Endodermal cell (in vitro differentiated cells): ENCODE data around the gene TNIK. TPM values are rescaled to one million over a fixed set of nuclear protein-coding genes. Genes with fewer than 3 reads are reported as not detected.

Experiments
- DNase-seq: peaks from one replicate; pipeline ENCODE4 v3.0.0-alpha.2; 2017
- H3K27ac ChIP-seq: 2 replicates; pipeline ENCODE4 v1.5.1; 2013; ENCODE audit warnings: mild to moderate bottlenecking, low read depth, low read length, moderate library complexity
- H3K27me3 ChIP-seq: 2 replicates; pipeline ENCODE4 v1.6.1; 2013; ENCODE audit warnings: mild to moderate bottlenecking, low read length, moderate library complexity; ENCODE audit not compliant: insufficient read depth, control insufficient read depth, poor library complexity, severe bottlenecking
- H3K36me3 ChIP-seq: 2 replicates; pipeline ENCODE4 v1.7.0; 2013; ENCODE audit warnings: mild to moderate bottlenecking, low read length, moderate library complexity; ENCODE audit not compliant: control insufficient read depth, insufficient read depth
- H3K4me1 ChIP-seq: one replicate; pipeline ENCODE4 v1.7.0; 2013; ENCODE audit warnings: low read length; ENCODE audit not compliant: control insufficient read depth, insufficient read depth
- H3K4me3 ChIP-seq: 2 replicates; pipeline ENCODE4 v1.5.1; 2013; ENCODE audit warnings: mild to moderate bottlenecking, low read length, moderate library complexity
- H3K9ac ChIP-seq: 2 replicates; pipeline ENCODE4 v1.6.1; 2013; ENCODE audit warnings: mild to moderate bottlenecking, low read length, moderate library complexity; ENCODE audit not compliant: poor library complexity, severe bottlenecking; ENCODE audit errors: extremely low read depth
- H3K9me3 ChIP-seq: 2 replicates; pipeline ENCODE4 v1.6.1; 2013; ENCODE audit warnings: mild to moderate bottlenecking, low read length, moderate library complexity; ENCODE audit not compliant: control insufficient read depth
- H3K27ac Mint-ChIP-seq: 2 replicates; pipeline ENCODE4 v1.8.0; 2020; ENCODE audit warnings: mixed read lengths
- H3K27me3 Mint-ChIP-seq: 2 replicates; pipeline ENCODE4 v1.8.0; 2021; ENCODE audit warnings: mild to moderate bottlenecking, mixed read lengths; ENCODE audit not compliant: insufficient read depth
- H3K36me3 Mint-ChIP-seq: 2 replicates; pipeline ENCODE4 v1.8.0; 2020; ENCODE audit warnings: low read depth, mixed read lengths
- H3K4me1 Mint-ChIP-seq: 2 replicates; pipeline ENCODE4 v1.8.0; 2020; ENCODE audit warnings: mixed read lengths
- H3K4me3 Mint-ChIP-seq: 2 replicates; pipeline ENCODE4 v1.8.0; 2020; ENCODE audit warnings: mild to moderate bottlenecking, moderate library complexity, mixed read lengths
- H3K9me3 Mint-ChIP-seq: 2 replicates; pipeline ENCODE4 v1.8.0; 2020; ENCODE audit warnings: mild to moderate bottlenecking, mixed read lengths
- WGBS, 2 experiments: methylation state at CpG; one replicate each; pipeline versions ENCODE4 v1.1.5 to v1.1.7; 2013; ENCODE audit warnings: missing lambda C conversion rate in 2 of 2, mixed read lengths in 1 of 2; ENCODE audit not compliant: insufficient coverage in 1 of 2, insufficient read length in 1 of 2; 5-methylcytosine and 5-hydroxymethylcytosine counted together
- total RNA-seq, 2 donors: library from RNA; stranded (reverse); fragmentation: NEBNext Ultra II Directional in 1 of 2; extraction: Animal tissue kit (Norgen Biotek cat#: 25700) in 1 of 2; gene quantifications; 2 replicates in 1 of 2; 3 replicates in 1 of 2; pipeline ENCODE4 v1.2.1, GENCODE V29; 2021
- TF ChIP-seq, protein P1 (sequence below): fragments of 200-600 bp; sonication (generic); conservative IDR thresholded peaks from 2 replicates; pipeline ENCODE4 v1.5.0; 2021; ENCODE audit warnings: antibody characterized with exemption, mild to moderate bottlenecking

Gene TNIK
- total RNA-seq, 2 donors from 2014 or later: 12.2 to 14.9 TPM

DNA sequence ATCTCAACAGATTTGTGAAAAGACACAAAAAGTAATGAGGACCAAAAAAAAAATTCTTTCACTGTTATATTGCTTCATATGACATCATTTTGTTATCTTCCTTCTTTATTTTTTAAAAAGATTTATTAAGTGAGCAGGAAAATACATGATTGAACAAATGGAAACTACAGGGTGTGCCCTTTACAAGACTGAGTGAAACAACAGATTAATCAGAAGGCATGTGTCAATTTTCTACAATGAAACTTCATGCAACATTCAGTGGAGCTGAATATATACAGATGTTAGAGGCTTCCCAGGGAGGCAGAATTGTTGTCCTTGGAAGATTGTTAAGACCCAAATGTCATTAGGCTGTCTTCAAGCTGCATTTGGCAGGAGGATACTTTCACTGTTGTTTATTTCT is 405.3 kb downstream of the TNIK start:
- no peak overlapping the region for H3K4me3 ChIP-seq
- TF ChIP-seq, protein P1, sequence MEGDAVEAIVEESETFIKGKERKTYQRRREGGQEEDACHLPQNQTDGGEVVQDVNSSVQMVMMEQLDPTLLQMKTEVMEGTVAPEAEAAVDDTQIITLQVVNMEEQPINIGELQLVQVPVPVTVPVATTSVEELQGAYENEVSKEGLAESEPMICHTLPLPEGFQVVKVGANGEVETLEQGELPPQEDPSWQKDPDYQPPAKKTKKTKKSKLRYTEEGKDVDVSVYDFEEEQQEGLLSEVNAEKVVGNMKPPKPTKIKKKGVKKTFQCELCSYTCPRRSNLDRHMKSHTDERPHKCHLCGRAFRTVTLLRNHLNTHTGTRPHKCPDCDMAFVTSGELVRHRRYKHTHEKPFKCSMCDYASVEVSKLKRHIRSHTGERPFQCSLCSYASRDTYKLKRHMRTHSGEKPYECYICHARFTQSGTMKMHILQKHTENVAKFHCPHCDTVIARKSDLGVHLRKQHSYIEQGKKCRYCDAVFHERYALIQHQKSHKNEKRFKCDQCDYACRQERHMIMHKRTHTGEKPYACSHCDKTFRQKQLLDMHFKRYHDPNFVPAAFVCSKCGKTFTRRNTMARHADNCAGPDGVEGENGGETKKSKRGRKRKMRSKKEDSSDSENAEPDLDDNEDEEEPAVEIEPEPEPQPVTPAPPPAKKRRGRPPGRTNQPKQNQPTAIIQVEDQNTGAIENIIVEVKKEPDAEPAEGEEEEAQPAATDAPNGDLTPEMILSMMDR: no peak
- Mint-ChIP-seq H3K36me3 (no peaks in the 10 kb centered on the region), H3K4me3 (no peak overlapping the region), H3K4me1 (peaks cover 2% of the 10 kb centered on the region), H3K27me3 (peaks cover 2% of the 10 kb centered on the region), H3K27ac (no peak overlapping the region), H3K9me3 (no peaks in the 10 kb centered on the region)
- H3K36me3 ChIP-seq: no peaks in the 10 kb centered on the region
- no peaks in the 10 kb centered on the region for H3K27me3 ChIP-seq
- H3K4me1 ChIP-seq: no peaks in the 10 kb centered on the region
- DNase-seq: no peak
- H3K27ac ChIP-seq: no peak overlapping the region
- no peaks in the 10 kb centered on the region for H3K9me3 ChIP-seq
- H3K9ac ChIP-seq: no peak overlapping the region

DNA sequence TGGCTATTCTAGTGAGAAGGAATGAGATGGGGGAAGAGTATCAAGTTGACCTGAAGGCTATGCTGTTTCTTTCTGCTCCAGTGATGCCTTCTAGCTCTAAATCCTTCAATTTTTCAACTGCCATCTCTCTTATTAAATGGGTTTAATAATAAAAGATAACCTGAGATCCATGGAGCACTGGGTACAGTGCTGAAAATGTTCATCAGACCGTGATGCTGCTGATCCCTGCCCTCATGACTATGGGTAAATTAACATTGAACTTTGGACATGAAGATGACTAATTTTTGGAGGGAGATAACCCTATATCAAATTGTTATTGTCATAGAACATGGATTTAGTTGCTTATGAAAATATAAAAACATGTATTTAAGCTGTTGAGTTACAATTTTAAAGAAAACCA is 406.0 kb downstream of the TNIK start:
- H3K4me1 ChIP-seq: no peaks in the 10 kb centered on the region

DNA sequence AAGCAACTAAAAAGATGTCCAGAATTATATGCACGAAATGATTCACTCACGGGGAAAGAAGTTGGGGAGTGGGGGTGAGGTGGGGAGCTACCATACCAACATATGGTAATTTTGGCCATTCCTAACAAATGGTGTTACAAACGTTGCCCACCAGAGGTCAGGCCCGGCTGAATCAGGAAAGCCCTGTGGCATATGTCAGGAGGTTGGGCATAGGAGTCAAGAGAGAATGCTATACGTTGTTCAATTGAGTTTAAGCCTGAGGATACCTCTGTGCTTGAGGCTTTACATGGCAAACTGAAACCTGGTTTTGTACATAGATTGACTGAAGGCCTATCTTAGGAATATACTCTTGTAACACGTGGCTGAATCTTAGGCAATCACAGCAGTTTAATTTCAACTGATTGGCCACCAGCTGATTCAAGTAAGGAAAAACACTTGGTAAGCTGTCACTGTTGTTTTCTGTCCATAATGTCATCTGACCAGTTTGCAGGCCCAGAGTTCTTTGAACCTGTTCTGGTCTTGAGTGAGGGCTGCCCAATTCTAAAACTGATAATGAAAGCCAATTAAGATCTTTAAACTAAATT is 410.3 kb downstream of the TNIK start:
- Histone ChIP-seq H3K27ac (no peak overlapping the region), H3K4me1 (no peaks in the 10 kb centered on the region), H3K9me3 (no peaks in the 10 kb centered on the region), H3K9ac (no peak overlapping the region), H3K4me3 (no peak overlapping the region), H3K27me3 (no peaks in the 10 kb centered on the region), H3K36me3 (no peaks in the 10 kb centered on the region)
- H3K4me1 Mint-ChIP-seq: peaks cover 14% of the 10 kb centered on the region
- H3K36me3 Mint-ChIP-seq: no peaks in the 10 kb centered on the region
- H3K9me3 Mint-ChIP-seq: no peaks in the 10 kb centered on the region
- no peak overlapping the region for H3K27ac Mint-ChIP-seq
- 13% methylated on average over 6 of the region's 6 CpGs for WGBS, 2 experiments
- TF ChIP-seq, protein P1: peak; percentile 84
- no peak overlapping the region for H3K4me3 Mint-ChIP-seq
- H3K27me3 Mint-ChIP-seq: peaks cover 2% of the 10 kb centered on the region
- DNase-seq: peak; percentile 90

More for the DNA sequence above, 406.0 kb downstream of the TNIK start:
- Histone ChIP-seq H3K27me3 (no peaks in the 10 kb centered on the region), H3K4me3 (no peak overlapping the region), H3K9me3 (no peaks in the 10 kb centered on the region), H3K9ac (no peak overlapping the region), H3K36me3 (no peaks in the 10 kb centered on the region), H3K27ac (no peak overlapping the region)
- Mint-ChIP-seq H3K4me3 (no peak overlapping the region), H3K9me3 (no peaks in the 10 kb centered on the region), H3K36me3 (no peaks in the 10 kb centered on the region), H3K27me3 (peaks cover 2% of the 10 kb centered on the region), H3K4me1 (peaks cover 7% of the 10 kb centered on the region), H3K27ac (no peak overlapping the region)
- DNase-seq: no peak
- WGBS, 2 experiments: 95 to 100% methylated on average over 1 of the region's 1 CpG
- TF ChIP-seq, protein P1: no peak
